IgD-negative memory B cell (primary cell): ENCODE data around the gene AGAP1. TPM values are rescaled to one million over a fixed set of nuclear protein-coding genes. Genes with fewer than 3 reads are reported as not detected.

ENCODE experiments used
- H3K27ac Mint-ChIP-seq, 3 donors: one replicate each; pipeline ENCODE4 v1.8.0; 2020 to 2022; ENCODE audit warnings: mild to moderate bottlenecking in 3 of 3, mixed read lengths in 3 of 3, moderate library complexity in 1 of 3
- H3K27me3 Mint-ChIP-seq: one replicate; pipeline ENCODE4 v1.8.0; 2021; ENCODE audit warnings: mixed read lengths
- H3K36me3 Mint-ChIP-seq: one replicate; pipeline ENCODE4 v1.8.0; 2020; ENCODE audit warnings: mild to moderate bottlenecking, mixed read lengths
- H3K4me1 Mint-ChIP-seq, 3 donors: one replicate each; pipeline ENCODE4 v1.8.0; 2020 to 2022; ENCODE audit warnings: mixed read lengths in 3 of 3, mild to moderate bottlenecking in 1 of 3
- H3K4me3 Mint-ChIP-seq, 4 donors: one replicate each; pipeline ENCODE4 v1.8.0; 2020 to 2022; ENCODE audit warnings: mild to moderate bottlenecking in 4 of 4, mixed read lengths in 4 of 4, moderate library complexity in 3 of 4
- H3K9me3 Mint-ChIP-seq, 3 donors: one replicate each; pipeline ENCODE4 v1.8.0; 2020 to 2021; ENCODE audit warnings: mixed read lengths in 3 of 3, mild to moderate bottlenecking in 1 of 3
- polyA plus RNA-seq: library from polyadenylated mRNA; unstranded; fragments of 300-500 nt; fragmentation: Illumina TruSeq; gene quantifications from one replicate; pipeline ENCODE4 v1.2.3, GENCODE V29; 2021

AGAP1 gene
- polyA plus RNA-seq, 1 donor from 2014 or later: not detected

GRCh38 chr2:235836491-235836911 lies 342.7 kb downstream of the AGAP1 start:
- Mint-ChIP-seq H3K36me3 (no peaks in the 10 kb centered on the region), H3K4me1 (no peaks in the 10 kb centered on the region), H3K9me3 (peaks cover 0 to 2% (median 0%) of the 10 kb centered on the region in 3 donors), H3K27ac (no peak overlapping the region), H3K27me3 (peaks cover 2% of the 10 kb centered on the region), H3K4me3 (peak overlapping the region in 1 of 4 donors; percentile 65)

DNA sequence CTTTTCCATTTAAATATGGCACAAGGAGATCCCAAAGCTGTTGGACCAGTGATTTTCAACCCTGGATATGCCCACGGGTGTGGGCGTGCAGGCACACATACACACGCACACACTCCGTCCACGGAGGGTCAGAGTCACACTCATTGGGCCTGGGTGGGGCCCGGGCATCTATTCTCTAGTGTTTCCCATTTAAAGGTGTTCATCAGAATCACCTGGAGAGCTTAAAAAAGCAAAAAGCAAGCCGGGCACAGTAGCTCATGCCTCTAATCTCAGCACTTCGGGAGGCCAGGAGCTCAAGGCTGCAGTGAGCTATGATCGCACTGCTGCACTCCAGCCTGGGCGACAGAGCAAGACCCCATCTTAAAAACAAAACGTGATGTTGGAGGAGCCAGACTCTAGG lies 345.4 kb downstream of the AGAP1 start:
- Mint-ChIP-seq H3K4me3 (no peak overlapping the region), H3K4me1 (no peaks in the 10 kb centered on the region), H3K36me3 (no peaks in the 10 kb centered on the region), H3K9me3 (peaks cover 0 to 2% (median 0%) of the 10 kb centered on the region in 3 donors), H3K27ac (no peak overlapping the region), H3K27me3 (peaks cover 2% of the 10 kb centered on the region)

DNA sequence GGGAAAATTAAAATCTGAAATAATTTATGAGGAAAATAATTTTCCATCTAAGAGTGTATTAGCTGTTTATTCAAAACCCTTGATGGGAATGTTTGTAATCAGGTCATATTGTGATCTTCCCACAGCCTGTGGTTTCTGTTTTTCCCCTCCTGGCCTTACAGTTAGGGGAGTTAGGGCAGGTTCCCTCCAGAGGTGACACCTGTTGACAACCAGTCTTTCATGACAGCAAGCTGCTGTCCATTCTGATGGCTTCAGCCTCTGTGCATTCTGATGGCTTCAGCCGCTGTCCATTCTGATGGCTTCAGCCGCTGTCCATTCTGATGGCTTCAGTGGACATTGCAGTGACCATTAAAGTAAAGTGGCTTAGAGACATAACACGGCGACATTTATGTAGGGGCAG lies 346.1 kb downstream of the AGAP1 start:
- Mint-ChIP-seq H3K27me3 (peaks cover 2% of the 10 kb centered on the region), H3K36me3 (no peaks in the 10 kb centered on the region), H3K4me3 (no peak overlapping the region), H3K9me3 (peaks cover 0 to 2% (median 0%) of the 10 kb centered on the region in 3 donors), H3K27ac (no peak overlapping the region), H3K4me1 (no peaks in the 10 kb centered on the region)

- H3K36me3 Mint-ChIP-seq: no peaks in the 10 kb centered on the region
- H3K4me1 Mint-ChIP-seq: no peaks in the 10 kb centered on the region
- H3K9me3 Mint-ChIP-seq: no peaks in the 10 kb centered on the region
- no peak overlapping the region for H3K4me3 Mint-ChIP-seq
- no peak overlapping the region for H3K27ac Mint-ChIP-seq
- peaks cover 4% of the 10 kb centered on the region for H3K27me3 Mint-ChIP-seq
Observed at GRCh38 chr2:235841863-235842262, 348.0 kb downstream of the AGAP1 start.

GRCh38 chr2:235842941-235843340 lies 349.1 kb downstream of the AGAP1 start:
- peaks cover 4% of the 10 kb centered on the region for H3K27me3 Mint-ChIP-seq
- no peaks in the 10 kb centered on the region for H3K9me3 Mint-ChIP-seq
- H3K27ac Mint-ChIP-seq: no peak overlapping the region
- no peaks in the 10 kb centered on the region for H3K36me3 Mint-ChIP-seq
- no peak overlapping the region for H3K4me3 Mint-ChIP-seq
- H3K4me1 Mint-ChIP-seq: no peaks in the 10 kb centered on the region

DNA sequence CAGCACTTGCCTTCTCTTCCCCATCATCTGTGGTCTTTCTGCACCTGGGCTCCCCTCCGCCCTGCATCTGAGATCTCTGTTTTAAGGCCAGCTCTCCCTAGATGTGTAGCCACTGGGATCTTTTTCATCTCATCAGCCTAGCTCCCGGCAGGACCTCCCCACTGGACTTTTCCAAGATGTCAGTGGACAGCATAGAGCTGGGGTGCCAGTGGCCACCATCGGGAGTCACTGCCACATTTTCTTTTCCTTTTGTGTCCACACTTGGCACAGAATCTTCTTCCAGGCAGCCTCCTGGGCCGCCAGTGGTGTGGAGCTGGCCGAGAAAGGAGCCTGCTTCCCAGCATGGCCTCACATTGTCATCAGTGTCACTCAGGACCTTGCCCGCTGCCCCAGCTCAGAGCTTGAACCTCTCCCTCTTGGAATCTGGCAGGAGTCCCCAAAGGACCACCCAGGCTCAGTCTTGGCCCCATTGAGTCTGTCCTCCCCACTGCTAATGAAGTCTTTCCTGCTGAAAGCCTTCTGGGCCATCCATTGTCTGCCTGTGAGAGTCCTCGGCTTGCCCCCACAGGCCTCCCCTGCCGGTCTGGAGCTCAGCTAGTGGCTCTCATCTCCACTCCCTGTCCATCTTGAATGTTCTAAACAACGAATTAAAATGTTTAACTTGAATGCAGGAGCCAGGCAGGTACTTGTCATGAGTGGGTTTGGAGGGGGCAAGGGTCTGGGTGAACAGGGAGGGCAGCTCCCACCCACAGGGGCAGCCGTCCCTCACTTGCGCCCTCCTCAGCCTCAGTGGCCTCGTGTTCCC lies 349.9 kb downstream of the AGAP1 start:
- Mint-ChIP-seq H3K27ac (no peak overlapping the region), H3K36me3 (no peaks in the 10 kb centered on the region), H3K9me3 (no peaks in the 10 kb centered on the region), H3K4me3 (no peak overlapping the region), H3K4me1 (no peaks in the 10 kb centered on the region), H3K27me3 (peaks cover 3% of the 10 kb centered on the region)

GRCh38 chr2:235844561-235844960 lies 350.7 kb downstream of the AGAP1 start:
- H3K27ac Mint-ChIP-seq: no peak overlapping the region

GRCh38 chr2:235845245-235845644 lies 351.4 kb downstream of the AGAP1 start:
- Mint-ChIP-seq H3K27me3 (peaks cover 3% of the 10 kb centered on the region), H3K27ac (no peak overlapping the region), H3K4me3 (no peak overlapping the region), H3K9me3 (no peaks in the 10 kb centered on the region), H3K36me3 (no peaks in the 10 kb centered on the region), H3K4me1 (no peaks in the 10 kb centered on the region)

More at GRCh38 chr2:235844561-235844960, 350.7 kb downstream of the AGAP1 start:
- H3K9me3 Mint-ChIP-seq: no peaks in the 10 kb centered on the region
- H3K27me3 Mint-ChIP-seq: peaks cover 3% of the 10 kb centered on the region
- H3K4me3 Mint-ChIP-seq: no peak overlapping the region
- H3K4me1 Mint-ChIP-seq: no peaks in the 10 kb centered on the region
- H3K36me3 Mint-ChIP-seq: no peaks in the 10 kb centered on the region

GRCh38 chr2:235847576-235847975 lies 353.7 kb downstream of the AGAP1 start:
- H3K27me3 Mint-ChIP-seq: peaks cover 3% of the 10 kb centered on the region
- H3K27ac Mint-ChIP-seq: no peak overlapping the region
- H3K4me3 Mint-ChIP-seq: no peak overlapping the region
- H3K9me3 Mint-ChIP-seq: no peaks in the 10 kb centered on the region
- no peaks in the 10 kb centered on the region for H3K4me1 Mint-ChIP-seq
- H3K36me3 Mint-ChIP-seq: no peaks in the 10 kb centered on the region

DNA sequence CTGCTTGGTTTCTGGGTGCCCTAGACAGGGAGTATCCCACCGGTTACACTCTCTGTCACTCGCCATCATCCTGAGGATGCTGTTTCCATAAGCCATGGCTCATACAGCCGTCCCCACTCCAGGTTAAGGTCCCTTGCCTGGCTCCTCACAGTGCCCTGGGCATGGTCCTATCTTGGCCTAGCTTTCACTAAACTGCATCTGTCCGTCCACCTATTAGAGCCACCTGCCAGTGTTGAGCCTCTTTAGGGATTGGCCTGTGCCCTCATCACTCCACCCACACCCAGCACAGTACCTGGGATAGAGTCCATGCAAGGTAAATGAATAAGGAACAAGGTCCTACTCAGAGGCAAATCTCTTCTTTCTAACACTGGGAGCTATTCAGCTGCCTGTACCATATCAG lies 354.2 kb downstream of the AGAP1 start:
- Mint-ChIP-seq H3K36me3 (no peaks in the 10 kb centered on the region), H3K27ac (no peak overlapping the region), H3K4me3 (no peak overlapping the region), H3K27me3 (peaks cover 3% of the 10 kb centered on the region), H3K9me3 (no peaks in the 10 kb centered on the region), H3K4me1 (no peaks in the 10 kb centered on the region)

GRCh38 chr2:235848946-235849345 lies 355.1 kb downstream of the AGAP1 start:
- Mint-ChIP-seq H3K4me3 (no peak overlapping the region), H3K9me3 (no peaks in the 10 kb centered on the region), H3K4me1 (no peaks in the 10 kb centered on the region), H3K36me3 (no peaks in the 10 kb centered on the region), H3K27me3 (peaks cover 3% of the 10 kb centered on the region), H3K27ac (no peak overlapping the region)

DNA sequence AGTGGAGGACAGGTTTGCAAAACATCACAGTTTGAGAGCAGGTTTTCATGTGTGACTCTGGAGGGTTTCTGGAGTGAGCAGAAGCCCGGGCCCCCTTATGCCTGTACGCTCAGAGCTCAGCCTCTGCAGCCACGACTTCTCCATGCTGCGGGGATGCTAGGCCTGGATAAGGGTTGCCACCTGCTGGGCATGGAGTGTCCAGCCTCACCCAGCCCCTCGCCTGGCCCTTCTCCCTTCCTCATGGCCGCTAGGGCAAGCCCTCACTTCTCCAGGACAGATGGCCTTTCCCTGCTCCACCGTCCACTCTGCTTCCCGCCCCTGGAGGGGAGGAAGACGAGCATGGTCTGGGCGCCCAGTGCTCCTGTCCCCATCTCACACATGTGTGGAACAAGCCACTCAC lies 355.6 kb downstream of the AGAP1 start:
- no peaks in the 10 kb centered on the region for H3K4me1 Mint-ChIP-seq
- peak overlapping the region in 1 of 4 donors; percentile 12 for H3K4me3 Mint-ChIP-seq
- no peak overlapping the region for H3K27ac Mint-ChIP-seq
- H3K27me3 Mint-ChIP-seq: peaks cover 3% of the 10 kb centered on the region
- H3K36me3 Mint-ChIP-seq: peaks cover under 1% of the 10 kb centered on the region
- H3K9me3 Mint-ChIP-seq: peaks cover 0 to under 1% (median 0%) of the 10 kb centered on the region in 3 donors

GRCh38 chr2:235850289-235850688 lies 356.4 kb downstream of the AGAP1 start:
- H3K27ac Mint-ChIP-seq: no peak overlapping the region
- peaks cover 1% of the 10 kb centered on the region for H3K36me3 Mint-ChIP-seq
- H3K27me3 Mint-ChIP-seq: peaks cover 3% of the 10 kb centered on the region
- H3K9me3 Mint-ChIP-seq: peaks cover 0 to 1% (median 0%) of the 10 kb centered on the region in 3 donors
- H3K4me1 Mint-ChIP-seq: no peaks in the 10 kb centered on the region
- no peak overlapping the region for H3K4me3 Mint-ChIP-seq

DNA sequence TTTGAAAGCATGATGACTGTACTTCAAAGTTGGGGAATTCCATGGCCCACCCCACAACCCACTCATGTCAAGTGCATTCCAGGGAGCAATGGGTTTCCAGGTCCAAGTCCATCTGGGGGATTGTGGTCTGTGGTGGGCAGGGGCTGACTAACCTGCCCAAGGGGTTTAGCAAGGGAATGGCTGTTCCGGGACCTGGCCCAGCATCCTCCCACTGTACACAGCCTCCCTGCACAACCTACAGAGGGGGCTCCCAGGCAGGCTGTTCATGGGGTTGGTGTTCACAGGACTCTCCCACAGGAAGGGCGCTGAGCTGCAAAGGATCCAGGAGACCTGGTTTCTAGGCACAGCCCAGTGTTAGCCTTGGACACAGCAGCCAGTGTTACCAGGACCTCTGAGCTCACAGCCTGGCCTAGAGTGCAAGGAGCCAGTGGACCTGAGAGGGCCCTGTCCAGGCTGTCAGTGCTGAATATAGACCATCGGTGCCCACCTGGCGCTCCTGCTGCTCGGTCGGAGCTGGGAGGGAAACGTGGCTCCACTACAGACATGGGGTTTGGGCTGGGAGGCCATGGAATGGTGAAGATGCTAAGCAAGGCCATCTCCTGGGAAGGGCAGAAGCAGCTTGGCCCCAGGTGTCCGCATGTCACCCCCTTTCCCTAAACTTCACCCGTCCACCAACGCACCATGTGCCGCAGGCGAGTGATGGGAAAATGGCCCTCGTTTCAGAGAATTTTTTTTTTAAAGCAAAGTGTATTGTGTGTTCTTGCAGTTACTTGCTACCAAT lies 357.1 kb downstream of the AGAP1 start:
- no peaks in the 10 kb centered on the region for H3K27me3 Mint-ChIP-seq

GRCh38 chr2:235851828-235852525 lies 358.1 kb downstream of the AGAP1 start:
- H3K36me3 Mint-ChIP-seq: peaks cover 1% of the 10 kb centered on the region
- no peaks in the 10 kb centered on the region for H3K4me1 Mint-ChIP-seq
- no peaks in the 10 kb centered on the region for H3K27me3 Mint-ChIP-seq
- no peak overlapping the region for H3K4me3 Mint-ChIP-seq
- peaks cover 0 to 1% (median 0%) of the 10 kb centered on the region in 3 donors for H3K9me3 Mint-ChIP-seq
- H3K27ac Mint-ChIP-seq: no peak overlapping the region

More for the DNA sequence above, 357.1 kb downstream of the AGAP1 start:
- H3K9me3 Mint-ChIP-seq: peaks cover 0 to 1% (median 0%) of the 10 kb centered on the region in 3 donors
- no peaks in the 10 kb centered on the region for H3K4me1 Mint-ChIP-seq
- H3K36me3 Mint-ChIP-seq: peaks cover 1% of the 10 kb centered on the region
- no peak overlapping the region for H3K4me3 Mint-ChIP-seq
- H3K27ac Mint-ChIP-seq: no peak overlapping the region
